PC-3 (cell line): ENCODE results near the gene FOXL3. TPM values are rescaled to one million over a fixed set of nuclear protein-coding genes. Genes with fewer than 3 reads are reported as not detected.

Experiments used
- ATAC-seq: fragments of 200-7000 bp; cut with Tn5 transposase; 2 replicates; pipeline ENCODE4 v1.9.1; 2020; ENCODE audit warnings: mild to moderate bottlenecking, moderate library complexity
- BruUV-seq: library from RNA; stranded (reverse); fragments of 400-500 nt; replicated peaks from 2 replicates; lab custom pipeline; 2021; lab: Mats Ljungman, UMichigan
- CTCF ChIA-PET: fragments of 300-600 bp; sonication (Branson Sonifier 250); formaldehyde crosslinking; loops from one replicate; lab custom pipeline; 2022; ENCODE audit warnings: antibody characterized with exemption; lab: Charles Lee
- POLR2A ChIA-PET: fragments of 300-600 bp; sonication (Branson Sonifier 250); formaldehyde crosslinking; loops from one replicate; lab custom pipeline; 2022; ENCODE audit warnings: antibody characterized with exemption; ENCODE audit not compliant: unreplicated experiment; lab: Charles Lee
- DNase-seq: peaks from one replicate; pipeline ENCODE4 v3.0.0-alpha.2; 2015
- H2AFZ ChIP-seq: fragments of 300-600 bp; sonication (generic); 2 replicates; pipeline ENCODE4 v1.6.0; 2016; ENCODE audit warnings: antibody characterized with exemption, low read length
- H3F3A ChIP-seq: fragments of 300-600 bp; sonication (generic); one replicate; pipeline ENCODE4 v1.6.0; 2017; ENCODE audit warnings: antibody characterized with exemption, low read length, control low read depth, mild to moderate bottlenecking; ENCODE audit not compliant: unreplicated experiment
- H3K27ac ChIP-seq: fragments of 300-600 bp; sonication (generic); 2 replicates; pipeline ENCODE4 v1.5.1; 2016; ENCODE audit warnings: mild to moderate bottlenecking, low read length
- H3K27me3 ChIP-seq: fragments of 300-600 bp; sonication (generic); 2 replicates; pipeline ENCODE4 v1.6.1; 2016; ENCODE audit warnings: low read length, mixed read lengths
- H3K36me3 ChIP-seq: fragments of 300-600 bp; sonication (generic); 2 replicates; pipeline ENCODE4 v1.6.1; 2016; ENCODE audit warnings: low read depth, mixed run types, low read length, mixed read lengths
- H3K4me1 ChIP-seq: fragments of 300-600 bp; sonication (generic); 2 replicates; pipeline ENCODE4 v1.5.1; 2016; ENCODE audit warnings: low read length; ENCODE audit not compliant: insufficient read depth
- H3K4me2 ChIP-seq: fragments of 300-600 bp; sonication (generic); 2 replicates; pipeline ENCODE4 v1.6.0; 2016; ENCODE audit warnings: low read length
- H3K4me3 ChIP-seq: fragments of 300-600 bp; sonication (generic); 2 replicates; pipeline ENCODE4 v1.5.1; 2016; ENCODE audit warnings: mild to moderate bottlenecking, low read length, mixed read lengths
- H3K79me2 ChIP-seq: fragments of 300-600 bp; sonication (generic); 2 replicates; pipeline ENCODE4 v1.6.1; 2017; ENCODE audit warnings: low read length, mixed read lengths
- H3K9ac ChIP-seq: fragments of 300-600 bp; sonication (generic); 2 replicates; pipeline ENCODE4 v1.6.0; 2016; ENCODE audit warnings: mild to moderate bottlenecking, low read length
- H3K9me2 ChIP-seq: fragments of 300-600 bp; sonication (generic); replicated peaks from 2 replicates; pipeline ENCODE4 v1.6.1; 2016; ENCODE audit warnings: mixed run types, low read length, mixed read lengths
- H3K9me3 ChIP-seq: fragments of 300-600 bp; sonication (generic); 2 replicates; pipeline ENCODE4 v1.6.1; 2016; ENCODE audit warnings: low read length, mixed read lengths
- H4K20me1 ChIP-seq: fragments of 300-600 bp; sonication (generic); 2 replicates; pipeline ENCODE4 v1.6.1; 2016; ENCODE audit warnings: low read length, mixed read lengths
- CTCF ChIP-seq: fragments of 300-600 bp; sonication (generic); conservative IDR thresholded peaks from 2 replicates; pipeline ENCODE4 v1.5.1; 2017; ENCODE audit warnings: antibody characterized with exemption, low read depth, mild to moderate bottlenecking, low read length
- EZH2 ChIP-seq: fragments of 300-600 bp; sonication (generic); IDR thresholded peaks from one replicate; pipeline ENCODE4 v1.6.1; 2017; ENCODE audit warnings: antibody characterized with exemption, mild to moderate bottlenecking, low read length; ENCODE audit not compliant: unreplicated experiment
- EZH2phosphoT487 ChIP-seq: fragments of 300-600 bp; sonication (generic); IDR thresholded peaks from 2 replicates; pipeline ENCODE4 v1.6.1; 2018; ENCODE audit warnings: mild to moderate bottlenecking, antibody characterized with exemption, low read length, borderline replicate concordance
- intact Hi-C: fragments of 100-400 bp; cut with micrococcal nuclease; formaldehyde crosslinking; loops from 2 replicates; pipeline ENCODE4 v1.9.0; 2023
- total RNA-seq: library from RNA; depleted of rRNA; stranded (reverse); fragments of >200 nt; gene quantifications from 2 replicates; pipeline ENCODE4 v1.2.3, GENCODE V29; 2014

The FOXL3 gene
- total RNA-seq, 1 experiment from 2014 or later = not detected

- ChIA-PET POLR2A (interaction anchor here (0.7 kb wide), 1 partner anchor 128 kb away, joined by 5 read pairs; no protein-coding TSS in a partner anchor), CTCF (interaction anchor here (1.9 kb wide), 1 partner anchor 304 kb away, joined by 8 read pairs; no protein-coding TSS in a partner anchor)
- Histone ChIP-seq H3K9ac (no peak overlapping the region), H4K20me1 (no peaks in the 10 kb centered on the region), H3K27me3 (no peaks in the 10 kb centered on the region), H3K36me3 (no peaks in the 10 kb centered on the region), H2AFZ (peak overlapping the region; percentile 85), H3K4me2 (no peak overlapping the region), H3K9me2 (no peaks in the 10 kb centered on the region), H3K9me3 (no peaks in the 10 kb centered on the region), H3K79me2 (no peaks in the 10 kb centered on the region), H3K4me3 (no peak overlapping the region), H3K4me1 (peaks cover 7% of the 10 kb centered on the region), H3K27ac (no peak overlapping the region), H3F3A (no peaks in the 10 kb centered on the region)
- TF ChIP-seq EZH2 = no peak
- TF ChIP-seq EZH2phosphoT487 = no peak
- no peak for TF ChIP-seq CTCF
- BruUV-seq = no TSS peak
- no peak for DNase-seq
- intact Hi-C loops = loop anchor here (1.0 to 2.0 kb wide), 2 partner anchors 103 to 304 kb away; no protein-coding TSS in a partner anchor
- no peak for ATAC-seq
These were observed 42.1 kb downstream of the FOXL3 start for GRCh38 chr7:332020-332517.

GRCh38 chr7:332646-333392, 42.8 kb downstream of the FOXL3 start:
- Histone ChIP-seq H4K20me1 (no peaks in the 10 kb centered on the region), H3F3A (no peaks in the 10 kb centered on the region), H3K9me3 (no peaks in the 10 kb centered on the region), H3K4me2 (peak overlapping the region; percentile 95), H3K79me2 (no peaks in the 10 kb centered on the region), H3K27ac (no peak overlapping the region), H3K27me3 (no peaks in the 10 kb centered on the region), H3K9ac (0 out of 2 replicates have a peak overlapping the region, but pooled peaks have one; percentile 18), H2AFZ (peak overlapping the region; percentile 85), H3K4me3 (peak overlapping the region; percentile 69), H3K9me2 (no peaks in the 10 kb centered on the region), H3K36me3 (no peaks in the 10 kb centered on the region), H3K4me1 (peaks cover 7% of the 10 kb centered on the region)
- no peak for TF ChIP-seq EZH2
- no peak for TF ChIP-seq EZH2phosphoT487
- peak; percentile 78 for TF ChIP-seq CTCF
- intact Hi-C loops = loop anchor here (1.0 to 2.0 kb wide), 3 partner anchors 102 to 303 kb away; no protein-coding TSS in a partner anchor
- POLR2A ChIA-PET = interaction anchor here (0.6 to 1.1 kb wide), 3 partner anchors 103 to 395 kb away, joined by 4 to 14 read pairs (median 6); no protein-coding TSS in a partner anchor
- BruUV-seq = no TSS peak
- peak; percentile 93 for ATAC-seq
- DNase-seq = peak; percentile 80
- CTCF ChIA-PET = interaction anchor here (0.7 to 1.9 kb wide), 7 partner anchors 9 to 308 kb away, joined by 3 to 8 read pairs (median 7); partner anchors contain the start of gene FAM20C
